Stomach (tissue), 9 donors: ENCODE data around the gene RPS18. TPM values are rescaled to one million over a fixed set of nuclear protein-coding genes. Genes with fewer than 3 reads are reported as not detected.

Source experiments
- DNase-seq, 2 donors: peaks; one replicate each; pipeline versions ENCODE4 v3.0.0 to v3.0.0-alpha.2; 2013 to 2019
- H3K27ac ChIP-seq, 5 donors: fragments of 200-600 bp in 4 of 5; sonication (generic) in 4 of 5; one replicate each; pipeline ENCODE4 v1.5.1; 2013 to 2019; ENCODE audit warnings: mild to moderate bottlenecking in 1 of 5, moderate library complexity in 1 of 5
- H3K27me3 ChIP-seq, 3 donors: fragments of 200-600 bp; sonication (generic); one replicate each; pipeline ENCODE4 v1.5.1; 2017 to 2019; ENCODE audit warnings: mixed run types in 1 of 3
- H3K36me3 ChIP-seq, 4 donors: fragments of 200-600 bp; sonication (generic); 1 replicate in 3 of 4; 2 replicates in 1 of 4; pipeline ENCODE4 v1.5.1; 2016 to 2019
- H3K4me1 ChIP-seq, 4 donors: fragments of 200-600 bp; sonication (generic); one replicate each; pipeline ENCODE4 v1.5.1; 2016 to 2019
- H3K4me3 ChIP-seq, 4 donors: fragments of 200-600 bp; sonication (generic) in 3 of 4; one replicate each; pipeline ENCODE4 v1.5.1; 2016 to 2019; ENCODE audit warnings: mild to moderate bottlenecking in 1 of 4
- H3K9me3 ChIP-seq, 4 donors: fragments of 200-600 bp; sonication (generic); one replicate each; pipeline ENCODE4 v1.5.1; 2016 to 2019
- EP300 ChIP-seq: sonication (generic); formaldehyde crosslinking; IDR thresholded peaks from one replicate; pipeline ENCODE4 v1.6.1; 2017; ENCODE audit warnings: antibody characterized with exemption
- POLR2A ChIP-seq, 4 donors: fragments of 450-650 bp; IDR thresholded peaks; one replicate each; pipeline ENCODE4 v1.6.1; 2016; ENCODE audit warnings: antibody characterized with exemption in 4 of 4, control low read depth in 2 of 4, mild to moderate bottlenecking in 1 of 4, moderate library complexity in 1 of 4
- POLR2AphosphoS5 ChIP-seq, 3 donors: sonication (generic); formaldehyde crosslinking; IDR thresholded peaks; one replicate each; pipeline ENCODE4 v1.6.1; 2016; ENCODE audit warnings: antibody characterized with exemption in 3 of 3
- WGBS, 5 donors: extraction: QIAGEN DNeasy Blood & Tissue Kit in 3 of 5; methylation state at CpG; one replicate each; pipeline versions ENCODE4 v1.1.5 to v1.1.7; 2013 to 2018; 5-methylcytosine and 5-hydroxymethylcytosine counted together
- intact Hi-C: fragments of 100-400 bp; cut with DNase I; formaldehyde crosslinking; loops from one replicate; pipeline ENCODE4 v1.15.1; 2023; ENCODE audit warnings: low total_unique reads
- polyA plus RNA-seq, 3 donors: library from polyadenylated mRNA; stranded (reverse); fragments of 200-250 nt; gene quantifications; one replicate each; pipeline ENCODE4 v1.2.3, GENCODE V29; 2013
- total RNA-seq, 5 donors: library from RNA; depleted of rRNA; stranded (reverse); fragments of >200 nt; gene quantifications; one replicate each; pipeline versions ENCODE4 v1.1.0 to v1.2.3, GENCODE V29; 2014 to 2016
- TF ChIP-seq, protein P1 (sequence below), 7 experiments: fragments of 450-650 bp in 4 of 7; fragments of 200-600 bp in 3 of 7; sonication (generic) in 3 of 7; IDR thresholded peaks; one replicate each; pipeline ENCODE4 v1.5.1; 2016 to 2019; ENCODE audit warnings: antibody characterized with exemption in 7 of 7, control low read depth in 2 of 7, mild to moderate bottlenecking in 1 of 7
- donor health status: healthy with polysubstance abuse.
- donor health status: Bipolar disorder and iron deficiency.
- donor health status: healthy.

The RPS18 gene
- total and polyA plus RNA-seq, 8 donors, result 279 to 9,227 (median 2,699) TPM

DNA sequence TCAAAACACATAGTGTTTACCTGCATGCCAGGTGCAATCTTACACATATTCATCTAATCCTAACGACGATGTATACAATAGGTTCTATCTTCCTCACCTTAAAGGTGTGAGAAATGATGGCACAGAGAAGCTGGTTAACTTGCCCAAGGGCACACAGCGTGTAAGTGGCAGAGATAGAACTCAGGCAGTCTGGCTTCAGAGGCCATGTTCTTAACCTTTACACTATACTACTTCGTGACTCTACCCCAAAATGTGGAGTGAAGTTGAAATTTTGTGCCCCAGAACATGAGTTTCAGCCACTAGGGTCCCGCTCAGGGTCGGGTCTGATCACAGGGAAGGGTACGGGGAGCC lies 783 bp upstream of the RPS18 start:
- Histone ChIP-seq H3K27ac (peak overlapping the region; percentile 91 to 96 (median 93)), H3K9me3 (no peaks in the 10 kb centered on the region), H3K27me3 (no peaks in the 10 kb centered on the region), H3K4me1 (peaks cover 37 to 61% (median 56%) of the 10 kb centered on the region in 4 donors), H3K4me3 (peak overlapping the region; percentile 63 to 77 (median 70)), H3K36me3 (peaks cover 57 to 66% (median 65%) of the 10 kb centered on the region in 4 donors)
- DNase-seq, result no peak
- intact Hi-C loops, result no loop called here
- WGBS, 5 donors, result 1 to 7% (median 2%) methylated on average over 7 of the region's 7 CpGs
- TF ChIP-seq, protein P1, sequence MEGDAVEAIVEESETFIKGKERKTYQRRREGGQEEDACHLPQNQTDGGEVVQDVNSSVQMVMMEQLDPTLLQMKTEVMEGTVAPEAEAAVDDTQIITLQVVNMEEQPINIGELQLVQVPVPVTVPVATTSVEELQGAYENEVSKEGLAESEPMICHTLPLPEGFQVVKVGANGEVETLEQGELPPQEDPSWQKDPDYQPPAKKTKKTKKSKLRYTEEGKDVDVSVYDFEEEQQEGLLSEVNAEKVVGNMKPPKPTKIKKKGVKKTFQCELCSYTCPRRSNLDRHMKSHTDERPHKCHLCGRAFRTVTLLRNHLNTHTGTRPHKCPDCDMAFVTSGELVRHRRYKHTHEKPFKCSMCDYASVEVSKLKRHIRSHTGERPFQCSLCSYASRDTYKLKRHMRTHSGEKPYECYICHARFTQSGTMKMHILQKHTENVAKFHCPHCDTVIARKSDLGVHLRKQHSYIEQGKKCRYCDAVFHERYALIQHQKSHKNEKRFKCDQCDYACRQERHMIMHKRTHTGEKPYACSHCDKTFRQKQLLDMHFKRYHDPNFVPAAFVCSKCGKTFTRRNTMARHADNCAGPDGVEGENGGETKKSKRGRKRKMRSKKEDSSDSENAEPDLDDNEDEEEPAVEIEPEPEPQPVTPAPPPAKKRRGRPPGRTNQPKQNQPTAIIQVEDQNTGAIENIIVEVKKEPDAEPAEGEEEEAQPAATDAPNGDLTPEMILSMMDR (IDR thresholded peaks at IDR 0.05), result no peak
- TF ChIP-seq EP300 (no peak), POLR2AphosphoS5 (IDR thresholded peaks at IDR 0.05) (no peak), POLR2A (IDR thresholded peaks at IDR 0.05) (no peak)

DNA sequence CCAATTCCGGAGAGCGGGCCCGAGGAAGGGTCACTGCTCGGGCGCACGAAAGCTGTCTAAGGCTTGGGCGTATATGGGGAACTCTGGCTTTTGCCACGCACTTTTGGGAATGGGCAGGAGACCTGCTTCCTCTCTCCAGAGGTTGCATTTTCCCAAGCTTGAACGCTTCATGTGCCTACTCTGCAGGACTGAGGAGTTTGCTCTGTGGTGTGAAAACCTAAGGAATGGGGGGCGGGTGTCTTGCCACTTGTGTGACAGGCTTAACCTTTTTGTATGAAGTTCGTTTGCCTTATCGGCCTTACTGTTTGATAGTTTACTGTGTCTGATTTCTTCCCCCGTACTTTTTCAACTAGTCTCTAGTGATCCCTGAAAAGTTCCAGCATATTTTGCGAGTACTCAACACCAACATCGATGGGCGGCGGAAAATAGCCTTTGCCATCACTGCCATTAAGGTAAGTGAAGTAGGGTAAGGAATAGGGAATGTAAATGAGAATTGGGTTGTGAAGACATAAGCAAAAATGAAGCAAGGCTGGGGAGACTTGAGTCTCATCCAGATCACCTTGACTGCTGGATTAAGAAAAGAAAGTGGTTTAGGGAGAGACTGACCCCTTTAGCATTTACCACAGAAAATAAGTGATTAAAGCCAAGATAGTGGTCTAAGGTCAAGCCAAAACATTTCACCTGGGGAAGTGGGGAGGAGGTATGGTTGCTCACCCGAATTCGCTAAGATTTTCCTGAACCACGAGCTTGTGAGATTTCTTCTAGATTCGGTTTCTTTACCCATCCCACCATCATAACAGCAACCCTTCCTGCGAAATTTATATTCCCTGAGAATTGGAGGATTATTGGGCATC lies 627 bp downstream of the RPS18 start:
- no peak for TF ChIP-seq POLR2A (IDR thresholded peaks at IDR 0.05)
- TF ChIP-seq, protein P1 (IDR thresholded peaks at IDR 0.05), result no peak
- TF ChIP-seq EP300, result no peak
- no peak for TF ChIP-seq POLR2AphosphoS5 (IDR thresholded peaks at IDR 0.05)
- intact Hi-C loops, result no loop called here
- Histone ChIP-seq H3K27me3 (no peaks in the 10 kb centered on the region), H3K9me3 (no peaks in the 10 kb centered on the region), H3K4me1 (peaks cover 45 to 70% (median 67%) of the 10 kb centered on the region in 4 donors), H3K36me3 (peaks cover 49 to 57% (median 56%) of the 10 kb centered on the region in 4 donors), H3K4me3 (peak overlapping the region; percentile 63 to 77 (median 70)), H3K27ac (peak overlapping the region; percentile 78 to 96 (median 93))
- WGBS, 5 donors, result 4 to 12% (median 7%) methylated on average over 22 of the region's 22 CpGs
- DNase-seq, result peak in 1 of 2 donors; percentile 4

- WGBS, 5 donors, result 30 to 41% (median 37%) methylated on average over 11 of the region's 11 CpGs
- peak overlapping the region in 4 of 5 donors; percentile 92 to 96 (median 94) for H3K27ac ChIP-seq
- peaks cover 53 to 78% (median 75%) of the 10 kb centered on the region in 4 donors for H3K4me1 ChIP-seq
- peak overlapping the region; percentile 63 to 77 (median 70) for H3K4me3 ChIP-seq
- no peaks in the 10 kb centered on the region for H3K27me3 ChIP-seq
- peak in 1 of 2 donors; percentile 4 for DNase-seq
- H3K9me3 ChIP-seq, result no peaks in the 10 kb centered on the region
- intact Hi-C loops, result no loop called here
- H3K36me3 ChIP-seq, result peaks cover 41 to 51% (median 48%) of the 10 kb centered on the region in 4 donors
- TF ChIP-seq POLR2AphosphoS5 (IDR thresholded peaks at IDR 0.05), result no peak
- TF ChIP-seq POLR2A (IDR thresholded peaks at IDR 0.05), result no peak
- no peak for TF ChIP-seq EP300
- TF ChIP-seq, protein P1 (IDR thresholded peaks at IDR 0.05), result no peak
These were observed 1.5 kb downstream of the RPS18 start for GRCh38 chr6:33273129-33273923.
